ENCODE data around the gene RIMBP2. TPM values are rescaled to one million over a fixed set of nuclear protein-coding genes. Genes with fewer than 3 reads are reported as not detected.
"Not testable (repeated sequence)": the region's sequence is repeated elsewhere in the genome, so short reads cannot be mapped to it uniquely, and the experiment has no call there.

Gene RIMBP2
- total RNA-seq, 1 donor from 2014 or later, result 0.25 TPM

DNA sequence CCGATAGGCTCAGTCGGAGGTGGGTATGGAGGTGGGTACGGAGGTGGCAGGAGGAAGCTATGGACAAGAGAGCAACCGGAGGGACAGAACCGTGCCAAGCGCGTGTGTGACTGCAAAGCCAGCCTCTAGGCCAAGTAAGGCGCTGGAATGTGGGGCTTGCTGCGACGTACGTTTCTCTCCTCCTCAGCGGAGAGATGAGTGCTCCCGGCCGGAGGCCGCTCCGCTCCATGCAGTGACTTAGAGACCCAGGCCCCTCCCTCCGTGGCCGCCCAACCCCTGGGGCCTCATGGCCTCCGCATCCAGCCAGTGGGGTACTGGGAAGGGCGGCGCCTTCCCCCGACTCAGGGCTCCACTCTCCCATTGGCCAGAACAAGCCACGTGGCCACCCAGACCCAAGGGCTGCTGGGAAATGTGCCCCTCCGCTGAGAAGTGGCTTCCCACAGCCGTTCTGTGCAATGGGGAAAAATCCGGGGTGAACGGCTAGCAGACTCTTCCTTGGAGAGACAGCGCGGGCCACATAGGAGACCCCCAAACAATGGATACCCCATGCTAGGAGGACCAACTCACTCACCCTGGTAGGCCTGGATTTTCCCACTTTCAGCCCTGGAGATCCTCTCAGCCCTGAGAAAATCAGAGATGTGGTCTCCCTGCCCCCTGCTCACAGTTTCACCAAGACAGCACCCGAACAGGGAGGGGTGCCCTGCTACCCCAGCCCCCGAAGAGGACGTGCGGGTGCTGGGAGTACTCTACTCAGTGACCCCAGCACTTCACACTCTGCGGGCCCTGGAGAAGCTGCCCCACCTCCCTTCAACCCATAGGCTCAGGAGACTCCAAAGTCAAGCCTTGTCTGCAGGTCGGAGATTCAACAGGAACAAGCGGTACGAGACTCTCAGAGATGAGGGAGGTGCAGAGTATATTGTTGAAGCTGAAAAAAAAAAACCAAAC lies 66.7 kb downstream of the RIMBP2 start:
- Histone ChIP-seq H3K9me3 (no peaks in the 10 kb centered on the region), H3K36me3 (no peaks in the 10 kb centered on the region), H3K27ac (no peak overlapping the region), H3K27me3 (no peaks in the 10 kb centered on the region), H3K4me1 (no peaks in the 10 kb centered on the region), H3K4me3 (no peak overlapping the region)
- intact Hi-C loops (cut with DNase I), result no loop called here
- no peak for DNase-seq (ENCODE audit: extremely low spot score in 2 of 2)
- TF ChIP-seq POLR2AphosphoS5 (IDR thresholded peaks at IDR 0.05; ENCODE audit: insufficient read depth in 1 of 2, low read depth in 1 of 2), result no peak
- no peak for TF ChIP-seq POLR2A (IDR thresholded peaks at IDR 0.05)

GRCh38 chr12:130647814-130648213 lies 68.3 kb downstream of the RIMBP2 start:
- Histone ChIP-seq H3K4me3 (no peak overlapping the region), H3K36me3 (no peaks in the 10 kb centered on the region), H3K9me3 (no peaks in the 10 kb centered on the region), H3K4me1 (no peaks in the 10 kb centered on the region), H3K27me3 (no peaks in the 10 kb centered on the region), H3K27ac (no peak overlapping the region)
- intact Hi-C loops (cut with DNase I), result no loop called here
- DNase-seq (ENCODE audit: extremely low spot score in 2 of 2), result no peak
- TF ChIP-seq, protein P1, sequence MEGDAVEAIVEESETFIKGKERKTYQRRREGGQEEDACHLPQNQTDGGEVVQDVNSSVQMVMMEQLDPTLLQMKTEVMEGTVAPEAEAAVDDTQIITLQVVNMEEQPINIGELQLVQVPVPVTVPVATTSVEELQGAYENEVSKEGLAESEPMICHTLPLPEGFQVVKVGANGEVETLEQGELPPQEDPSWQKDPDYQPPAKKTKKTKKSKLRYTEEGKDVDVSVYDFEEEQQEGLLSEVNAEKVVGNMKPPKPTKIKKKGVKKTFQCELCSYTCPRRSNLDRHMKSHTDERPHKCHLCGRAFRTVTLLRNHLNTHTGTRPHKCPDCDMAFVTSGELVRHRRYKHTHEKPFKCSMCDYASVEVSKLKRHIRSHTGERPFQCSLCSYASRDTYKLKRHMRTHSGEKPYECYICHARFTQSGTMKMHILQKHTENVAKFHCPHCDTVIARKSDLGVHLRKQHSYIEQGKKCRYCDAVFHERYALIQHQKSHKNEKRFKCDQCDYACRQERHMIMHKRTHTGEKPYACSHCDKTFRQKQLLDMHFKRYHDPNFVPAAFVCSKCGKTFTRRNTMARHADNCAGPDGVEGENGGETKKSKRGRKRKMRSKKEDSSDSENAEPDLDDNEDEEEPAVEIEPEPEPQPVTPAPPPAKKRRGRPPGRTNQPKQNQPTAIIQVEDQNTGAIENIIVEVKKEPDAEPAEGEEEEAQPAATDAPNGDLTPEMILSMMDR (IDR thresholded peaks at IDR 0.05), result no peak
- no peak for TF ChIP-seq POLR2A (IDR thresholded peaks at IDR 0.05)
- TF ChIP-seq POLR2AphosphoS5 (IDR thresholded peaks at IDR 0.05; ENCODE audit: insufficient read depth in 1 of 2, low read depth in 1 of 2), result no peak

DNA sequence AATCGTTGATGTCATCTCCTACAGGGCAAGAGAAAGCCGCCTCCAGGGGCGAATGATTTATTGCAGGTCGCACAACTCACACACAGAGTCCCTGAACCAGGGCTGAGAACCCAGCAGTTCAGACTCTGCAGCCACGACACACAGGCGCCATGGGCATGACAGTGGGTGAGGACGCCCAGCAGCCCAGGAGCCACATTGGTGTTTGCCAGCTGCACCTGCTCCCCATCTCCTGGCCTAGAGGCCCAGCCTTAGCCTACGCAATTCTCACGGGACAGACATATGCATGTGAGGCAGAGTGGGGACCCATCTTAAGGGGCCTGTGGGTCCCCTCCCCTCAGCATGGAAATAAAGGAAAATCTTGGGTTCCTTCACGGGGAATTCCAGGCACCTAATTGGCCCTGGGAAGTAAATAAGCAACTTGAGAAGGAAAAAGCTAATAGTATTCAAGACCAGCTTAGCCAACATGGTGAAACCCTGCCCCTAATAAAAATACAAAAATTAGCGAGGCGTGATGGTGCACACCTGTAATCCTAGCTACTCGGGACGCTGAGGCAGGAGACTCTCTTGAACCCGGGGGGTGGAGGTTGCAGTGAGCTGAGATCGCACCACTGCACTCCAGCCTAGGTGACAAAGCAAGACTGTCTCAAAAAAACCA lies 69.3 kb downstream of the RIMBP2 start:
- DNase-seq (ENCODE audit: extremely low spot score in 2 of 2), result no peak
- no peak overlapping the region for H3K27ac ChIP-seq
- no peaks in the 10 kb centered on the region for H3K36me3 ChIP-seq
- TF ChIP-seq, protein P1 (IDR thresholded peaks at IDR 0.05), result no peak
- TF ChIP-seq POLR2A (IDR thresholded peaks at IDR 0.05), result no peak
- TF ChIP-seq POLR2AphosphoS5 (IDR thresholded peaks at IDR 0.05; ENCODE audit: insufficient read depth in 1 of 2, low read depth in 1 of 2), result no peak
- H3K27me3 ChIP-seq, result no peaks in the 10 kb centered on the region
- no peaks in the 10 kb centered on the region for H3K9me3 ChIP-seq
- no peaks in the 10 kb centered on the region for H3K4me1 ChIP-seq
- intact Hi-C loops (cut with DNase I), result no loop called here
- no peak overlapping the region for H3K4me3 ChIP-seq

- H3K4me1 ChIP-seq; intact Hi-C loops (cut with DNase I); DNase-seq (ENCODE audit: extremely low spot score in 2 of 2); H3K9me3 ChIP-seq; H3K27me3 ChIP-seq; H3K36me3 ChIP-seq; H3K4me3 ChIP-seq; H3K27ac ChIP-seq: not testable (repeated sequence)
These were observed 69.9 kb downstream of the RIMBP2 start for GRCh38 chr12:130646191-130646590.

DNA sequence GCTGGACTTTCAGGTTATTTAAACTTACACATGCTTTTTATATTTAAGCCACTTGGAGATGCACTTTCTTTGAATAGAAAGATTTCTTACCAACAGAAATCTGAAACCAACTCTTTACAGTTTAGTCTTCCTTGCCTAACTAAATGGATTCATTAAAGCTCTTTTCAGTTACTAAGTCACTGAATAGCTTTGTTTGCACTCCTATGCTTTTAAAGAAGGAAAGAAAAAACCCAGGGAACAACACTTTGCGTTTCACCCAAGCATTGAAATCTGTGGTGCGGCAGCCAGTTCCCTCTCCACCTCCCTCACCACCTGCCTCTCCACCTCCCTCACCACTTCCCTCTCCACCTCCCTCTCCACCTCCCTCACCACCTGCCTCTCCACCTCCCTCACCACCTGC lies 70.3 kb downstream of the RIMBP2 start:
- no peak for DNase-seq (ENCODE audit: extremely low spot score in 2 of 2)
- H3K9me3 ChIP-seq, result no peaks in the 10 kb centered on the region
- H3K4me1 ChIP-seq, result no peaks in the 10 kb centered on the region
- H3K4me3 ChIP-seq, result no peak overlapping the region
- intact Hi-C loops (cut with DNase I), result no loop called here
- TF ChIP-seq POLR2A (IDR thresholded peaks at IDR 0.05) (no peak), POLR2AphosphoS5 (IDR thresholded peaks at IDR 0.05; ENCODE audit: insufficient read depth in 1 of 2, low read depth in 1 of 2) (no peak)
- TF ChIP-seq, protein P1 (IDR thresholded peaks at IDR 0.05), result no peak
- no peaks in the 10 kb centered on the region for H3K36me3 ChIP-seq
- H3K27ac ChIP-seq, result no peak overlapping the region
- no peaks in the 10 kb centered on the region for H3K27me3 ChIP-seq

- TF ChIP-seq, protein P1 (IDR thresholded peaks at IDR 0.05), result no peak
- TF ChIP-seq POLR2AphosphoS5 (IDR thresholded peaks at IDR 0.05; ENCODE audit: insufficient read depth in 1 of 2, low read depth in 1 of 2) (no peak), POLR2A (IDR thresholded peaks at IDR 0.05) (no peak)
- Histone ChIP-seq H3K9me3 (no peaks in the 10 kb centered on the region), H3K27ac (no peak overlapping the region), H3K4me3 (no peak overlapping the region), H3K36me3 (no peaks in the 10 kb centered on the region), H3K27me3 (no peaks in the 10 kb centered on the region), H3K4me1 (no peaks in the 10 kb centered on the region)
- DNase-seq (ENCODE audit: extremely low spot score in 2 of 2), result no peak
- intact Hi-C loops (cut with DNase I), result no loop called here
These were observed 71.5 kb downstream of the RIMBP2 start for GRCh38 chr12:130644566-130644965.

All from vagina (tissue), 2 donors.